SIG-M5 treated with dmso at 0.1 percent for 504 hours (cell line): ENCODE measurements around the gene WDFY3.

ENCODE experiments used
- DNase-seq: peaks from one replicate; lab custom pipeline; 2025; ENCODE audit not compliant: unreplicated experiment; lab: John Stamatoyannopoulos, UW

Gene WDFY3

DNA sequence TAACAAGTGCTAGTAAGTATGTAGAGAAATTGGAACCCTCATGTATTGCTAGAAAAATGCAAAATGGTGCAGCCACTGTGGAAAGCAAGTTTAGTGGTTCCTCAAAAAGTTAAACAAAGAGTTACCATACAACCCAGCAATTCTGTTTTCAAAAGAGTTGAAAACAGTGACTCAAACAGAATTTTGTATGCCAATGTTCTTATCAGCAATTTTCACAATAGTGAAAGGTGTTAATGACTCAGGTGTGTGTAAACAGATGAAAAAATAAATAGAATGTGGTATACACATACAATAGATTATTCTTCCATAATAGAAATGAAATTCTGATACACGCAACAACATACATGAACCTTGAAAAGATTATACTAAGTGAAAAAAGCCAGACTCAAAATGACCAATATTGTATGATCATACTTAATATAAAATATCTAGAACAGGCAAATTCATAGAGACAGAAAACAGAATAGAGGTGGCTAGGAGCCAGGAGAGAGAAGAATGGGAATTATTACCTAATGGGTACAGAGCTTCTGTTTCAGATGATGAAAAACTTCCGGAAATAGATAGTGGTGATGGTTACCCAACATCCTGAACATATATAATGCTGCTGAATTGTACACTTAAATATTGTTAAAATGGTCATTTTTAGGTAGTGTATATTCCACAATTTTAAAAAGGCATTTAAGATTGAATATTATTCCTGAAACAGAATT, 51.6 kb downstream of the WDFY3 start:
- DNase-seq = peak; percentile 57

GRCh38 chr4:84913176-84913575, 53.3 kb downstream of the WDFY3 start:
- DNase-seq = no peak

- DNase-seq = no peak
These were observed 53.7 kb downstream of the WDFY3 start for GRCh38 chr4:84912741-84913140.

- DNase-seq = no peak
These were observed 57.6 kb downstream of the WDFY3 start for GRCh38 chr4:84908876-84909275.

DNA sequence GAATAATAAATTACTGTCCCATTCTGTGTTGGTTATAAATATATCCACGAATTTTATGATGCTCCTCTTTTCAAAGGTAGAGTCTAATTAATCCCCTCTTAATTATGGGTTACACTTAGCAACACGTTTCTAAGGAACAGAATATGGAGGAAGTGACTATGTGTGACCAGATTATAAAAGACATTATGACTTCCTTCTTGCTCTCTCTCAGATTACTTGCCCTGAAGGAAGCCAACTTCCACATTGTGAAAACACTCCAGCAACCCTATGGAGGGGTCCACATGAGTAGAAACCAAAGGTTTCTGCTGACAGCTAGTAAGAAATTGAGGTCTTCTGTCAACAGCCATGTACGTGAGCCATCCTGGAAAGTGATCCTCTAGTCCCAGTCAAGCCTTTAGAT, 59.3 kb downstream of the WDFY3 start:
- peak; percentile 24 for DNase-seq

DNA sequence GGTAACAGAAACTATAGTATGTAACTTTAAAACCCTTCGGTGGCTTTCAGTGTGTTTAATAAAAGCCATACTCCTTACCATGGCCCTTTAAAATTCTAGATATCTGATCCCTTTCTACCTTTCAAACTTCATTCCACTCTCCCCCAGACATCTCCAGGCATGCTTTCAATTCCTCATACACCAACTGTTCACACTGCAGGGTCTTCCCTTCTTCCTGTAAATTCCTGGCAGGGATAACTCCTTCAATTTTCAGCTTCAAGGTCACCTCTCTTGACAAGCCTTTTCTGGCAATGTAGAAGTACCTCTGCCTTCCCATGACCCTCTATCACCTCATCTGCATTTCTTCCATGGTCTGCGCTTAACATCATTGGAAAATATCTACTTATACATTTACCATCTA, 60.8 kb downstream of the WDFY3 start:
- DNase-seq = no peak

- DNase-seq = no peak
These were observed 64.7 kb downstream of the WDFY3 start for GRCh38 chr4:84901740-84902281.

DNA sequence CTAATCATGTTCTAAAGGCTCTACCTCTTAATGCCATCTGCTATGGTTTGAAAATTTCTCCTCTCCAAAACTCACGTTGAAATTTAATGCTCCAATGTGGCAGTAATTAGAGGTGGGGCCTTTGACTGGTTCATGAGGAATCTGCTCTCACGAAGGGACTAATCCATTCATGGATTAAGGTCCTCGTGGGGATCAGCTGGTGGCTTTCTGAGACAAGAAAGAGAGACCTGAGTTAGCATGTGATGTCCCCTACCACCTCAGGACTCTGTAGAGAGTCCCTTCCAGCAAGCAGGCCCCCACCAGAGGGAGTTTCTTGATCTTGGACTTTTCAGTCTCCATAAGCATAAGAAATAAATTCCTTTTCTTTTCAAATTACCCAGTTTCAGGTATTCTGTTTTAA, 65.3 kb downstream of the WDFY3 start:
- DNase-seq = no peak

DNA sequence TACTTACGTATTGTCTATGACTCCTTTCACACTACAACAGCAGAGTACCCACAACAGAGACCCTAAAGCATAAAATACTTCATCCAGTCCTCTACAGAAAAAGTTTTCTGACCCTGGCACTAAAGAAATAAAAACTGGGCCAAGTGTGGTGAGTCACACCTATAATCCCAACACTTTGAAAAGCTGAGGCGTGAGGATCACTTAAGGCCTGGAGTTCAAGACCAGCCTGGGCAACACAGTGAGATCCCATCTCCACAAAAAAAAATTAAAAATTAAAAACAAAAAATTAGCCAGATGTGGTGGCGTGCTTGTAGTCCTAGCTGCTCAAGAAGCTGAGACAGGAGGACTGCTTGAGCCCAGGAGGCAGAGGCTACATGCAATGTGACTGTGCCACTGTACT, 66.9 kb downstream of the WDFY3 start:
- DNase-seq = no peak

- no peak for DNase-seq
These were observed 69.0 kb downstream of the WDFY3 start for GRCh38 chr4:84897516-84897915.

GRCh38 chr4:84895283-84895682, 71.2 kb downstream of the WDFY3 start:
- DNase-seq = no peak

- DNase-seq = no peak
These were observed 71.9 kb downstream of the WDFY3 start for GRCh38 chr4:84894621-84895020.

GRCh38 chr4:84892950-84893349, 73.5 kb downstream of the WDFY3 start:
- DNase-seq = no peak

DNA sequence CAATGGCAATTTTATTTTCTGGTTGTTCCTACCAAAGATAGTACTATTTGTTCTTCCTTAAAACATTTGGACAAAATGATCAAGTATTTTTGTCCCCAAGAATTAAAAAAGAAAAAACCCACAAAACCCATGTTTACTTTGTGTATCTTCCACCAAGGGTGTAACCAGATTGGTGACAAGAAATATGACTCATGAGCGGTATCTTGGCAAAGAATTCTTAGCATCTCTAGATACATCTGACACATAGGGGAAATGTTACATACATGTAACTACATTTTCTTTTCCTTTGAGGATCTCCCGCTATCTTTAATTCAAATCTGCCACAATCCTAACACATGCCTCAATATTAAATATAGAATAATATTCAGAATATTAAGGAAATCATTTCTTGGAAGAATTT, 78.7 kb downstream of the WDFY3 start:
- no peak for DNase-seq

- no peak for DNase-seq
These were observed 86.8 kb downstream of the WDFY3 start for GRCh38 chr4:84879651-84880200.

GRCh38 chr4:84878546-84878945, 87.9 kb downstream of the WDFY3 start:
- DNase-seq = no peak

DNA sequence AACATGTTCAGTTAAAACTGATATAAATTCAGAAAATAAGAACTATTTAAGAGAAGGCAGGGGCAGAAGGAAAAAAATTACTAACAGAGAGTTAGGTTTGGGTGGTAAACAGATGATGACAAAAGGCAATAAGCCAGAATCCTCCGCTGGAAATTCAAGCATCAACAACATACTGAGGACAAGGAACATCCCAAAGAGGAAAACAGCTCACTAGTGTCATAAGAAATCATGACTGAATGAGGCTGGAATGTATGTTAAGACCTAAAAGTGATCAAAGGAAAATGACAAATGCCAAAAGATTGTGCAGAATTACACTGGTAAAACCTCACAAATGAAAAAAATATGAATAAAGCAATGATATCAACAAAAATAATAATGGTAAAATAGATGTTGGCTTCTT, 88.4 kb downstream of the WDFY3 start:
- DNase-seq = no peak

DNA sequence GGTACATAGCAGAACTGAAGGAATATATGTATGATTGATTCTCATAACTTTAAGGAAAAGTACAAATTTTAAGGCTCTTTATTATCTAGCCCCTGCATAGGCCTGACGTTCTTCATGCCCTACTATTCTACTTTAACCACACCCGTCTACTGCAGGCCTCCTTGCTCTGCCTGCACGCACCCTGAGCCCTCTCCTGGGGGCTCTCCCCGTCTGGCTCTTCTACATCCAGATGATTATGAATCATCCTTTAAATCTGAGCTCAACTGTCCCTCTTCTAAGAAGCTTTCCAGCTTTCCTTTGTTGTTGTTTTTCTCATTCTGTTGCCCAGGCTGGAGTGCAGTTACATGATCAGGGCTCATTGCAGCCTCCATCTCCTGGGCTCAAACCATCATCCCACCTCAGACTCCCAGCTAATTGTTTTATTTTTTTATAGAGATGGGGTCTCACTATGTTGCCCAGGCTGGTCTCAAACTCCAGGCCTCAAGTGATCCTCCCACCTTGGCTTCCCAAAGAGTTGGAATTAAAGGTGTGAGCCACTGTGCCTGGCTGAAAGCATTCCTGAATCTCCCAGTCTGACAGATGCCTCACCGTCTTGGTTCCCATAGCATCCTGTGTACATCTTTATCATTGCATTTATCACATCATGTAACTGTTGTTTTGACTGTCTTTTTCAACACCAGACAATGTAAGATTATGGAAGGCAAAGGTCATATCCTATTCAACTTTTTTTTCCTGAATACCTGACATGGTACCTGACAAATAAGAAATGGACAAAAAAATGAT, 89.2 kb downstream of the WDFY3 start:
- no peak for DNase-seq

- DNase-seq = no peak
These were observed 90.7 kb downstream of the WDFY3 start for GRCh38 chr4:84875636-84876371.

- no peak for DNase-seq
These were observed 91.9 kb downstream of the WDFY3 start for GRCh38 chr4:84874619-84875018.

DNA sequence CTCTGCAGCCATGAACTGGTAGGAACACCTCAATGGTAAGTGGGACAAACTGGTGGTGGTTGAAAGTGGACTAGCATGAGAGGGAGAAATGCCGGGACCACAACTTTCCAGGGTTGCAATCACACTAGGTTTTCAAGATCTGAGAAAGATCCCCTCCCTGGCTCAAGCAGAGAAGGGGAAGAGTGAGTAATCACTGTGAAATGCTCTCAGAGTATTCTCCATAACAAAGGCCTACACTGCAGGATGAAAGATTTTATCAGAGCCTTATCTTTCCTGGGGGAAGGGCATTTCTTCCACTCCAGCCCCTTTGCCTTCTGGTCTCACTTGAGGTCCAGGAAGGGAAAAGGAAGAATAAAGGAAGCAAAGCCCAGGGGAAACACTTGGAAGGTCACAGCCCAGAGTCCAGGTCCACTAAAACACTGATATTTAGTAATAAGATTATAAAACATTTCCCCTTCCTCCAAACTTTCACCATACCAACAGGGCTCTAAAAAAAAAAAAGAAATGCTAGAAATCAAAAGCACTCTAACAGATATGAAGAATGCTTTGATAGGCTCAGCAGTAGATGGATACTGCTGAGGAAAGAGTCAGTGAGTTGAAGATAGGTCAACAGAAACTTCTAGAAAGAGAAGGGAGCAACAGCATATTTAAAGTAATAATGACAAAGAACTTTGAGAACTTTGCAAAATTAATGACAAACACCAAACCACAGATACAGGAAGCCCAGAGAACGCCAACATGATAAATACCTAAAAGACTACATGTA, 95.9 kb downstream of the WDFY3 start:
- no peak for DNase-seq
